ENCODE results near the gene PAK4. TPM values are rescaled to one million over a fixed set of nuclear protein-coding genes. Genes with fewer than 3 reads are reported as not detected.
A peak's percentile ranks its signal among the peaks of the same experiment; 100 is the strongest.

Gene PAK4
- total RNA-seq, 1 experiment from 2014 or later = 63.1 TPM

GRCh38 chr19:39158646-39159260 lies 33.2 kb downstream of the PAK4 start:
- H3K4me3 Mint-ChIP-seq = no peak overlapping the region

More at GRCh38 chr19:39158646-39159260, 33.2 kb downstream of the PAK4 start:
- Histone ChIP-seq H2BK20ac (ENCODE audit: low read depth, low read length, poor library complexity, severe bottlenecking) (no peak overlapping the region), H3K18ac (ENCODE audit: insufficient read length, low read depth, low read length) (no peak overlapping the region), H3K56ac (ENCODE audit: insufficient read length, low read depth, low read length) (no peak overlapping the region), H2BK5ac (ENCODE audit: insufficient read length, low read length) (no peak overlapping the region), H2BK12ac (ENCODE audit: insufficient read length, low read depth, low read length) (no peak overlapping the region), H3K79me1 (ENCODE audit: insufficient read depth, low read depth, low read length, poor library complexity, severe bottlenecking) (no peaks in the 10 kb centered on the region), H4K8ac (replicated peaks; ENCODE audit: insufficient read length, low read depth, low read length) (no peak overlapping the region), H2AFZ (ENCODE audit: low read length) (no peak overlapping the region), H3K9me3 (ENCODE audit: control insufficient read depth, low read depth, low read length) (no peaks in the 10 kb centered on the region), H3K4me2 (ENCODE audit: insufficient read depth, insufficient read length, low read length) (no peak overlapping the region), H3K23ac (ENCODE audit: insufficient read length, low read depth, low read length) (no peak overlapping the region), H2BK120ac (ENCODE audit: low read depth, low read length, poor library complexity, severe bottlenecking) (no peak overlapping the region), H3K4ac (ENCODE audit: low read depth, low read length) (no peak overlapping the region), H2AK5ac (ENCODE audit: insufficient read length, low read length) (no peak overlapping the region), H4K5ac (ENCODE audit: insufficient read length, low read depth, low read length) (no peak overlapping the region), H3K9ac (ENCODE audit: extremely low read depth, insufficient read length, low read length) (no peak overlapping the region), H2BK15ac (ENCODE audit: low read depth, low read length) (no peak overlapping the region), H3K23me2 (ENCODE audit: insufficient read length, low read depth, low read length, poor library complexity, severe bottlenecking) (peaks cover 2% of the 10 kb centered on the region), H4K20me1 (ENCODE audit: control insufficient read depth, insufficient read depth, insufficient read length) (peaks cover 5% of the 10 kb centered on the region), H3K27me3 (ENCODE audit: insufficient read depth, low read length) (no peaks in the 10 kb centered on the region), H3K14ac (ENCODE audit: insufficient read depth, low read length) (no peak overlapping the region), H3T11ph (ENCODE audit: low read length) (no peak overlapping the region), H3K4me1 (ENCODE audit: insufficient read depth, low read length) (peaks cover 5% of the 10 kb centered on the region; the same call in 1 of the 2 replicates), H3K79me2 (ENCODE audit: insufficient read depth, low read length) (peaks cover 4% of the 10 kb centered on the region; the same call in 1 of the 2 replicates), H4K91ac (ENCODE audit: insufficient read length, low read depth, low read length) (no peak overlapping the region), H3K27ac (ENCODE audit: insufficient read length, low read depth, low read length) (no peak overlapping the region)
- Mint-ChIP-seq H3K4me1 (peaks cover 44 to 54% of the 10 kb centered on the region in 2 experiments), H3K9me3 (no peaks in the 10 kb centered on the region), H3K27ac (peak overlapping the region in 1 of 3 experiments; percentile 75; a peak in 2 of 7 replicates), H3K27me3 (ENCODE audit: low read depth) (no peaks in the 10 kb centered on the region), H3K36me3 (ENCODE audit: insufficient read depth in 1 of 3, low read depth in 3 of 3) (peaks cover under 1 to 11% (median 4%) of the 10 kb centered on the region in 3 experiments; a peak in 6 of 7 replicates)
- no peak for TF ChIP-seq CTCF (conservative IDR thresholded peaks at IDR 0.05)
- DNase-seq = no peak
- no CpG with 5 or more reads among the region's 12 CpGs for WGBS (ENCODE audit: extremely low coverage, insufficient read length, low lambda C conversion rate)

All from H9 (cell line).